Central memory CD8-positive, alpha-beta T cell (primary cell): Measurements from ENCODE around the gene NFKBIE.
A peak's percentile ranks its signal among the peaks of the same experiment; 100 is the strongest.

Experiments
- ATAC-seq: fragments of 150-1000 bp; cut with Tn5 transposase; replicated peaks from 2 replicates; pipeline ENCODE4 v1.10.0; 2022; ENCODE audit warnings: mild to moderate bottlenecking, moderate FRiP score, moderate number of reproducible peaks; ENCODE audit not compliant: poor library complexity, severe bottlenecking; ENCODE audit errors: extremely low read depth
- DNase-seq, 2 donors: peaks; one replicate each; pipeline ENCODE4 v3.0.0; 2021; ENCODE audit warnings: low spot score in 2 of 2
- H3K27ac Mint-ChIP-seq: one replicate; pipeline ENCODE4 v1.8.0; 2022; ENCODE audit warnings: low read depth, mild to moderate bottlenecking, moderate library complexity, mixed read lengths
- H3K27me3 Mint-ChIP-seq: one replicate; pipeline ENCODE4 v1.8.0; 2022; ENCODE audit warnings: mixed read lengths
- H3K36me3 Mint-ChIP-seq: one replicate; pipeline ENCODE4 v1.8.0; 2022; ENCODE audit warnings: mild to moderate bottlenecking, moderate library complexity, mixed read lengths; ENCODE audit not compliant: insufficient read depth
- H3K4me1 Mint-ChIP-seq: one replicate; pipeline ENCODE4 v1.8.0; 2022; ENCODE audit warnings: mixed read lengths
- H3K4me3 Mint-ChIP-seq: one replicate; pipeline ENCODE4 v1.8.0; 2022; ENCODE audit warnings: mild to moderate bottlenecking, moderate library complexity, mixed read lengths
- H3K9me3 Mint-ChIP-seq: one replicate; pipeline ENCODE4 v1.8.0; 2022; ENCODE audit warnings: mixed read lengths

Gene NFKBIE

DNA sequence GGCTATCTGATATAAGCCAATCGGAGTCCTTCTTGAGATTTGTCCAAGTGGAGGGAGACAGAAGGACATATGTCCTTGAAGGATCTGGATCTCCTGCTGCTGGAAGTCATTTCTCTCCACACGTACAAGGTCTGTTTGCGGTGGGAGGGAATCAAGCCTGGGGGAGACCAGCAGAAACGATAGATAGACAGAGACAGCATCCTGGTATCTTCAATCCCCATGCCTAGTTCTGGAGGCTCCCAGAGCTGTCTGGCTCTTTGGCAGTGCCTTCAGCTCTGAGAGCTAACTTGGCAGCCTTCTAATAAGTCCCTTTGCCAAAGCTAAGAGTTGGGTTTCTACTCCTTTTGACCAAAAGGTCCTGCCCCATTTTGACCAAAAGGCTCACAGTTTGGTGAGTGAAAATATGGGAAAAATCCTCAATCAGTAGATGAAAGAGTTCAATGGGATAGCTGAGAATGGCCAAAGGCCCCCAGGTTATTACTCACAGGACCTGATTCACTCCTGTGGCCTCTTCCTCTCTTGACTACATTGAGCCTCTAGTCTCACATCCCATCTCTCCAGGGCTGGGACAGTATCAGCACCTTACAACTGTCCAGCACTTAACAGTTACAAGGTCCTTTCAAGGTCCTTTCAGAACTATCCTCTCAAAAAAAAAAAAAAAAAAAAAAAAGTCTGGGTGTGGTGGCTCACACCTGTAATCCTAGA lies 27.5 kb upstream of the NFKBIE start:
- ATAC-seq, result no peak
- Mint-ChIP-seq H3K4me3 (no peak overlapping the region), H3K27ac (no peak overlapping the region), H3K36me3 (peaks cover 4% of the 10 kb centered on the region), H3K27me3 (peaks cover 84% of the 10 kb centered on the region), H3K9me3 (no peaks in the 10 kb centered on the region), H3K4me1 (peaks cover 8% of the 10 kb centered on the region)
- no peak for DNase-seq

DNA sequence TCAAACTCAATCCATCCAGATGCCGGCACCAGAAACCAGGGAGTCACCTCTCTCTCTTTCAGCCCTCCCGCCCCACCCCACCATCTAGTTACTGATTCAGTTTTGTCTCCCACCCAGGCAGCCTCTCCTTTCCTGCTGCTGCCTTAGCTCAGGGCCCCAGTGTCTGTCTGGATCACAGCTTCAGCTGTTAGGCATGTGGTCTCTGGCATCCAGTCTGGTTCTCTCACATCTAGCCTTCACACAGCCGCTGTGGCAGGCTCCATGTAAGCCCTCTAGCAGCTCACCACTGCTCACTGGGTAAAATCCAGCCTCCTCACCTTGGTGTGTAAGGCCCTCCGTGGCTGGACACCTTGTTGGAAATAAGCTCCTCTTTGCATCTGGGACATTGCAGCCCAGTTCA lies 26.5 kb upstream of the NFKBIE start:
- Mint-ChIP-seq H3K4me3 (no peak overlapping the region), H3K27me3 (peaks cover 91% of the 10 kb centered on the region), H3K9me3 (no peaks in the 10 kb centered on the region), H3K4me1 (peaks cover 6% of the 10 kb centered on the region), H3K36me3 (peaks cover 4% of the 10 kb centered on the region), H3K27ac (no peak overlapping the region)
- peak; percentile 32 for ATAC-seq
- no peak for DNase-seq

GRCh38 chr6:44289726-44290260 lies 24.4 kb upstream of the NFKBIE start:
- H3K9me3 Mint-ChIP-seq, result no peaks in the 10 kb centered on the region
- ATAC-seq (no peak), DNase-seq (no peak)
- H3K27me3 Mint-ChIP-seq, result peaks cover 91% of the 10 kb centered on the region
- H3K4me3 Mint-ChIP-seq, result no peak overlapping the region
- H3K27ac Mint-ChIP-seq, result no peak overlapping the region
- peaks cover 2% of the 10 kb centered on the region for H3K36me3 Mint-ChIP-seq
- no peaks in the 10 kb centered on the region for H3K4me1 Mint-ChIP-seq

GRCh38 chr6:44286747-44287146 lies 21.4 kb upstream of the NFKBIE start:
- no peaks in the 10 kb centered on the region for H3K9me3 Mint-ChIP-seq
- H3K27me3 Mint-ChIP-seq, result peaks cover 80% of the 10 kb centered on the region
- no peak for ATAC-seq
- no peak overlapping the region for H3K4me3 Mint-ChIP-seq
- no peak for DNase-seq
- no peaks in the 10 kb centered on the region for H3K36me3 Mint-ChIP-seq
- no peak overlapping the region for H3K27ac Mint-ChIP-seq
- H3K4me1 Mint-ChIP-seq, result no peaks in the 10 kb centered on the region

DNA sequence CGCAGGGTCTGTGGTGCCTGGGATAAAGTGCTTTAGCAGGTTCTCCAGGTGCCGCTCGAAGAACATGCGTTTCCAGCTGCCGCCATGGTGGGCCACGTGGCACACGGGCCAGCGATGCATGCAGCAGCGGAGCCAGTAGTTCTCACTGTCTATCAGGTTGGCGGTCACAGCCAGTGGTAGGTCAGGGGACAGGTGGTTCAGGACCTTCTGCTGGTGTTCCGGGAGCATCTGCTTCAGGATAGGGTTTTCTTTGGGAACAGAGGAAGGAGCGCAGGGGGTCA lies 20.9 kb upstream of the NFKBIE start:
- ATAC-seq, result no peak
- peaks cover 75% of the 10 kb centered on the region for H3K27me3 Mint-ChIP-seq
- H3K36me3 Mint-ChIP-seq, result no peaks in the 10 kb centered on the region
- H3K27ac Mint-ChIP-seq, result no peak overlapping the region
- no peaks in the 10 kb centered on the region for H3K4me1 Mint-ChIP-seq
- DNase-seq, result no peak
- no peaks in the 10 kb centered on the region for H3K9me3 Mint-ChIP-seq
- no peak overlapping the region for H3K4me3 Mint-ChIP-seq

- ATAC-seq, result no peak
- Mint-ChIP-seq H3K27ac (no peak overlapping the region), H3K9me3 (no peaks in the 10 kb centered on the region), H3K36me3 (peaks cover 1% of the 10 kb centered on the region), H3K4me1 (no peaks in the 10 kb centered on the region), H3K27me3 (peaks cover 75% of the 10 kb centered on the region), H3K4me3 (no peak overlapping the region)
- no peak for DNase-seq
These were observed 20.4 kb upstream of the NFKBIE start for GRCh38 chr6:44285552-44286284.

GRCh38 chr6:44284867-44285266 lies 19.5 kb upstream of the NFKBIE start:
- Mint-ChIP-seq H3K27ac (no peak overlapping the region), H3K9me3 (no peaks in the 10 kb centered on the region), H3K36me3 (peaks cover 3% of the 10 kb centered on the region), H3K4me3 (no peak overlapping the region), H3K27me3 (peaks cover 72% of the 10 kb centered on the region), H3K4me1 (no peaks in the 10 kb centered on the region)
- ATAC-seq (no peak), DNase-seq (no peak)

- ATAC-seq, result no peak
- H3K27me3 Mint-ChIP-seq, result peaks cover 72% of the 10 kb centered on the region
- peaks cover 3% of the 10 kb centered on the region for H3K36me3 Mint-ChIP-seq
- no peaks in the 10 kb centered on the region for H3K4me1 Mint-ChIP-seq
- H3K4me3 Mint-ChIP-seq, result no peak overlapping the region
- DNase-seq, result no peak
- H3K27ac Mint-ChIP-seq, result no peak overlapping the region
- H3K9me3 Mint-ChIP-seq, result no peaks in the 10 kb centered on the region
These were observed 18.8 kb upstream of the NFKBIE start for GRCh38 chr6:44284121-44284520.

DNA sequence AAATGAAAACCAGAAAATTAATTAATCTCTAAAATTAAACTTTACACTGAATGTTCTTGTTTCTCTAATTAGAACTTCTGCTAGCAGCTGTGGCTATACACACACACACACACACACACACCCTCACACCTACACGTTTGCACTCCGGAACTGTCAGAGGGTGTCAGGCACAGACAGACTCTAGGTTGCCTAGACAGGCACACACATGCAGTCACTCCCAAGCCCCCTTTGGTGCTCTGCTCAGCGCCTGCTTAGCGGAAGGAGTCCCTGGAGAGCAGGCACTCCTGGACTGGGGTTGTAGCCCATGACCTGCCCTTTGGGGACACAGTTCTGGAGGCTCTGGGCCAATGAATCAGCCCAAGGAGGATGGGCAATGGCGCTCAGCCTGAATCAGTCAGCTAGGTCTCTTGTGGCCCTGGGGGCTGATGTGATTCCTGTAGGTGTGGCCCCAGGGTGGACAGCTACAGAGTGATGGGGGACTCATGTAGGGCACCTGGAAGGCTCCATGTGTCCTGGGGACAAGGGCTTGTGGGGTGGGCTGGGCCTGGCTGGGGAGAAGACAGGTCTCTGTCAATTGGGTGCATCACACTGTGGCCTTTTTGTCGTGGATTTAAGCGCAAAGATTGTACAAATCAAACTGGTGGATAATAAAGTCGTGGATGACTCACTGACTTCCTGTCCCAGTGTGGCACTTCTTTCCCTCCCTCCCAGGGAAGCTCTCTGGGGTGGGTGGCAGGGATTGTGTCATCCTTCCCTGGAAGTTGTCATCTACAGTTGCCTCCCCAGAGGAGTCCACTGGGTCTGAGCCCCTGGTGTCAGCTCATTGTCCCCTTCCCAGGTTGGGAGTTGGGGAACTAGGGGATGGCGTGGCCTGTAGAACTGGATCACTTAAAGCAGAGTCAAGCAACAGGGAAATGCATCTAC lies 13.7 kb upstream of the NFKBIE start:
- Mint-ChIP-seq H3K9me3 (no peaks in the 10 kb centered on the region), H3K4me3 (no peak overlapping the region), H3K4me1 (no peaks in the 10 kb centered on the region), H3K36me3 (peaks cover 5% of the 10 kb centered on the region), H3K27ac (no peak overlapping the region), H3K27me3 (peaks cover 66% of the 10 kb centered on the region)
- no peak for ATAC-seq
- no peak for DNase-seq

DNA sequence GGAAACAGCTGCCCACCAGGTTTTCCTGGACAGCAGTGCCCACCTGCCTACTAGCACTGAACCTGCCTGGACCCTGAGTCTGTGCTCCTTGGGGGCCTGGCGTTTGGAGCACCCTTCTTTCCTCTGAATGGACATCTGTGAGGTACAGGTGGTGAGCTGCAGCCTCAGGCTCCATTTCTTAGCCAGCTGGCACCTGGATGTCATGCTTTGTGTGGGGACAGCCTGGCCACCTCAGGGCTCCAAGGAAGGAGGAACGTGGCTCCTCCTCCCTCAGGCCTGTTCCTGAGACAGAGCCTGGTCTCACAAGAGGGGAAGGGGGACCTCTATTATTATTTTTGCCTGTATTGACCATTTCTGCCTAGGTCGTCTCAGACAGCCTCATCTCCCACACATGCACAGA lies 13.0 kb upstream of the NFKBIE start:
- peaks cover 66% of the 10 kb centered on the region for H3K27me3 Mint-ChIP-seq
- DNase-seq (no peak), ATAC-seq (no peak)
- no peak overlapping the region for H3K27ac Mint-ChIP-seq
- peaks cover 5% of the 10 kb centered on the region for H3K36me3 Mint-ChIP-seq
- H3K4me1 Mint-ChIP-seq, result no peaks in the 10 kb centered on the region
- no peaks in the 10 kb centered on the region for H3K9me3 Mint-ChIP-seq
- no peak overlapping the region for H3K4me3 Mint-ChIP-seq

- peaks cover 66% of the 10 kb centered on the region for H3K27me3 Mint-ChIP-seq
- no peak for ATAC-seq
- DNase-seq, result no peak
- no peaks in the 10 kb centered on the region for H3K9me3 Mint-ChIP-seq
- H3K27ac Mint-ChIP-seq, result no peak overlapping the region
- no peak overlapping the region for H3K4me3 Mint-ChIP-seq
- H3K4me1 Mint-ChIP-seq, result no peaks in the 10 kb centered on the region
- H3K36me3 Mint-ChIP-seq, result peaks cover 5% of the 10 kb centered on the region
These were observed 12.4 kb upstream of the NFKBIE start for GRCh38 chr6:44277763-44278162.

GRCh38 chr6:44276667-44277640 lies 11.6 kb upstream of the NFKBIE start:
- no peak overlapping the region for H3K27ac Mint-ChIP-seq
- H3K27me3 Mint-ChIP-seq, result peaks cover 75% of the 10 kb centered on the region
- no peak overlapping the region for H3K4me3 Mint-ChIP-seq

More at GRCh38 chr6:44276667-44277640, 11.6 kb upstream of the NFKBIE start:
- Mint-ChIP-seq H3K4me1 (no peaks in the 10 kb centered on the region), H3K36me3 (peaks cover 5% of the 10 kb centered on the region), H3K9me3 (no peaks in the 10 kb centered on the region)
- ATAC-seq (no peak), DNase-seq (no peak)
